GM12865 (cell line): ENCODE data around the gene MUC4.

Source experiments
- DNase-seq: peaks from one replicate; pipeline ENCODE4 v3.0.0; 2010; ENCODE audit warnings: low read depth
- H3K4me3 ChIP-seq: 2 replicates; pipeline ENCODE4 v1.5.1; 2011; ENCODE audit warnings: mild to moderate bottlenecking, low read depth, low read length, control low read depth
- TF ChIP-seq, protein P1 (sequence below): IDR thresholded peaks from 2 replicates; pipeline ENCODE4 v1.5.1; 2011; ENCODE audit warnings: low read length, control low read depth, low read depth, inconsistent platforms; ENCODE audit not compliant: insufficient read depth; ENCODE audit errors: missing control alignments

MUC4 gene

DNA sequence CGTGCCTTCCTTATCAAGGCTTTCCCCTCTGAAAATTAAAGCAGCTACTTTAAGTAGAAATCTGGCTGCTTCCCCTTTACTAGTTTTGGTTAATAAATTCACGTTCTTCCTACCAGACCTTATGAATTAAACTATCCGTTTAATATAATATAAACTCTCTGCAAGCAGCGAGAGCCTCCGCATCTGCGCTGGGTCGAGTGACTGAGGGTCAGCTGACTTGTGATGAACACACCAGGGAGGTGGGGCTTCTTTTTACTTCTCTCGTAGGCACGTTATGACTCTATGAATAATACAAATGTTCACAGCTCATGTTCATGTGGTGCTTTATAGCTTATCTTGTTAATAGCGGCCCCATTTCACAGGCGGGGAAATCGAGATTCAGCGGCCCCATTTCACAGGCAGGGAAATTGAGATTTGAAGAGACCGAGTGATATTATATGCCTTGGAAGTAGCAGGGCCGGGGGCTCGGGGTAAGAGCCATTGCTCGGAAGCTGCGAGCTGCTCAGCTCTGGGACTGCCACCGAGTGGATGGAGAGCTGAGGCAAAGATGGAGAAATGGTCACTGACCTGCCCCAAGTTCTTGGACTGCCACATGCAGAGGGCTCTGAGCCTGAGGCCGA lies 8.3 kb downstream of the MUC4 start:
- H3K4me3 ChIP-seq = no peak overlapping the region
- DNase-seq = no peak
- TF ChIP-seq, protein P1, sequence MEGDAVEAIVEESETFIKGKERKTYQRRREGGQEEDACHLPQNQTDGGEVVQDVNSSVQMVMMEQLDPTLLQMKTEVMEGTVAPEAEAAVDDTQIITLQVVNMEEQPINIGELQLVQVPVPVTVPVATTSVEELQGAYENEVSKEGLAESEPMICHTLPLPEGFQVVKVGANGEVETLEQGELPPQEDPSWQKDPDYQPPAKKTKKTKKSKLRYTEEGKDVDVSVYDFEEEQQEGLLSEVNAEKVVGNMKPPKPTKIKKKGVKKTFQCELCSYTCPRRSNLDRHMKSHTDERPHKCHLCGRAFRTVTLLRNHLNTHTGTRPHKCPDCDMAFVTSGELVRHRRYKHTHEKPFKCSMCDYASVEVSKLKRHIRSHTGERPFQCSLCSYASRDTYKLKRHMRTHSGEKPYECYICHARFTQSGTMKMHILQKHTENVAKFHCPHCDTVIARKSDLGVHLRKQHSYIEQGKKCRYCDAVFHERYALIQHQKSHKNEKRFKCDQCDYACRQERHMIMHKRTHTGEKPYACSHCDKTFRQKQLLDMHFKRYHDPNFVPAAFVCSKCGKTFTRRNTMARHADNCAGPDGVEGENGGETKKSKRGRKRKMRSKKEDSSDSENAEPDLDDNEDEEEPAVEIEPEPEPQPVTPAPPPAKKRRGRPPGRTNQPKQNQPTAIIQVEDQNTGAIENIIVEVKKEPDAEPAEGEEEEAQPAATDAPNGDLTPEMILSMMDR = no peak

DNA sequence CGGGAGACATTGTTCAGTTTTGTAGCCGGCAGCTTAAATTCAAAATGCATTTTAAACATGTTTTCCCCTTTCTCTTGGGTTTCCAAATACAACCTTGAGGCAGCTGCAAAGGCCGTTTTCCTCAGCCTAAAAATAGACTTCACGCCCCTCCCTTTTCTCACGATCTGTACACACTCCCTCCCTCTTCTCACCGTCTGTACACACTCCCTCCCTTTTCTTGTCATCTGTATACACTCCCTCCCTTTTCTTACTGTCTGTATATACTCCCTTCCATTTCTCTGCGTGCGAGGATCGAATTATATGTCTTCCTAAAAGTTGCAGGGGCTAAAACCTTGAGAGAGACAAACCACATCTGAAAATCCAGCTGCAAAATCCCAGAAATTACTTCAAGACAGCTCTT lies 8.9 kb downstream of the MUC4 start:
- TF ChIP-seq, protein P1 = no peak
- DNase-seq = no peak
- H3K4me3 ChIP-seq = no peak overlapping the region

DNA sequence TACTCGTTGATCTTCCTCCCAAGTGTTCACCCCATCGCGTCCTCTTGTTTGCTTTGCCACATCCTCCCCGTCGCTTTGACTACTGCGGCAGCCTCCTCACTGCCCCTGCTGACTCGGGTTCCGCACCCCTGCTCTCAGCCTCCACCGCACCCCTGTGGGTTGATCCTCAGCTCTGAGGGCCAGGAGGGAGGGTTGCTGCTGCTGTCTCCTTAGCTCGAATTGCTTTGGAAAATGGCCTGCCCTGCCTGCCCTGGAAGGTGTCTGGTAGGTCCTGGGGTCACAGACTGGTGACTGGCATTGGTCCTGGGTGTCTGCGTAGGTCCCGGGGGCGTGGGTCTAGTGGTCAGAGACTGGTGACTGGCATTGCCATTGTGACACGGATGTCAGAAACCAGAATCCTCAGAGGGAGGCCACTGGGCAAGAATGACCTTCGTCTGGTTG lies 9.4 kb downstream of the MUC4 start:
- TF ChIP-seq, protein P1 = no peak
- DNase-seq = no peak

DNA sequence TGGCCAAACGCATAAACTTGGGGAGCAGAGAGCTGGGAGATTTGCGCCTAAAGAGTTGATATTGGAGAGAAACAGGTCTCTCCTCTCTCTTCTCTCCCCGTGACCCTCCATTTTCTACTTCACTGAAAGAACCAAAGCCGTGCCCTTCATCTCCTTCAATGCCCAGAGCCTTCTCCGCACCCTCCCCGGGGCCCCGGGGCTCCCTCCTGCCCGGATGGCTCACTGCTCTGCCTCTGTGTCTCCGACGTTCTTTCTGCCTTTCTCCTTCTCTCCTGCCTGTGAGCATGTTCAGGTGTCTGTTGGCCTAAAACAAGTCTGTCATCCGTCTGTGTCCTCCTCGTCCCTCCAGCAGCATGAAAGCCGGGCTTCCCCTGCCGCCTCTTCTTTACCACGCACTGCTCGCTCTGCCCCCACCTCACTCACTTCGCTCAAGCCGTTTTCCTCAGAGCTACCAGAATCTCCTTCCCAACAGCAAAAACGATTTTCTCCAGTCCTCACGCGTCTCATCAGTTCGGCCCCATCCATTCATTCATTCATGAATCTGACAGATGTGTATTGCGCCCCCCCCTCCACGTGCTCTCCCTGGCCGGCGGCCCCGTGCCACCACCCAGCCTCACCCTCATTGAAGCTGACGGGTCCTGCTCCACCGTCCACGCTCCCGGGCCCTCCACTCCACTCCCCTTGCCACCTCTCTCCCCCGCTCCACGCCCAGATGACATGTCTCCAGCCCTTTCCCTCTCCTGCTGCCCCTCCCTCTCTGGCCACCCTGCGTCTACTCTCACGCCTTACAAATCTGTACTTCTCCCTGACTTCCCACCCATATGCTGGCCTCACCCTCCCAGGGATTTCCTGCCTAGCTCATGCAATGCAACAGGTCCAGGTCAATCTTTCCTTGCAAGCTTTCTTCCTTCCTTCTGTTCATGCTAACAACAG lies 10.2 kb downstream of the MUC4 start:
- no peak for DNase-seq
- TF ChIP-seq, protein P1 = no peak
- no peak overlapping the region for H3K4me3 ChIP-seq

More for the DNA sequence above, 9.4 kb downstream of the MUC4 start:
- no peak overlapping the region for H3K4me3 ChIP-seq

DNA sequence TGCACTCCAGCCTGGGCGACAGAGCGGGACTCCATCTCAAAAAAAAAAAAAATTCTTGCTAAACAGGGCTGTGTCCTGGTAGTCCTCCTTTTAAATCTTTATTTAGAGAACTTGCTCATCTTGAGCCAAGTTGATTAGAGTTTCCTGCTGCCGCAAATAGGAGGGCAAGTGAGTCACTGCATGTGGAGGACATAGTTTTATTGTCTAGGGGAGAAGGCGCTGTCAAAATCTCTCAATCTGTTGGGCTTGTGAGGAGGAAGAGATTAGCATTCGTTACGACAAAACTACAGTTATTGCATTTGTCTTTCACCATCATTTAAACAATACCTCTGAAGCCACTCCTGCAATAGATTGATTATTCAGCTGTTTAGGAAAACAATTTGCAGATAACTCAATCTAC lies 11.5 kb downstream of the MUC4 start:
- H3K4me3 ChIP-seq = no peak overlapping the region
- TF ChIP-seq, protein P1 = no peak
- DNase-seq = no peak

DNA sequence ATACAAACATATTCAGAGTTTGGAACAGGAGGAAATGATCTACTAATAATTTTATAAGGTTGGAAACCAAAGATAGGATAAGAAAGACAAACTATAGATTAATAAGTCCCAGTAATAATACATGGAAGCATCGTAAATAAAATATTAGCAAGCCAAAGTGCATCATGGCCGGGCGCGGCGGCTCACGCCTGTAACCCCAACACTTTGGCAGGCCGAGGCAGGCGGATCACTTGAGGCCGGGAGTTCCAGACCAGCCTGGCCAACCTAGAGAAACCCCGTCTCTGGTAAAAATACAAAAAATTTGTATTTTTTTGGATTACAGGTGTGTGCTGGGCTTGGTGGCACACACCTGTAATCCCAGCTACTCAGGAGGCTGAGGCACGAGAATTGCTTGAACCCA lies 14.9 kb downstream of the MUC4 start:
- TF ChIP-seq, protein P1 = no peak
- no peak overlapping the region for H3K4me3 ChIP-seq
- DNase-seq = no peak
